Keratinocyte (primary cell): Measurements from ENCODE around the gene AFF2. TPM values are rescaled to one million over a fixed set of nuclear protein-coding genes. Genes with fewer than 3 reads are reported as not detected.

Experiments used
- DNase-seq: peaks from one replicate; pipeline ENCODE4 v3.0.0-alpha.2; 2011; ENCODE audit warnings: low read depth, missing footprints, low spot score
- FAIRE-seq: peaks from 2 replicates; lab custom pipeline; 2011; peaks lifted over from hg19 to GRCh38; lab: Jason Lieb, UNC
- H2AFZ ChIP-seq: 2 replicates; pipeline ENCODE4 v1.6.0; 2012; ENCODE audit warnings: low read length, control low read depth, inconsistent platforms; ENCODE audit not compliant: control insufficient read depth
- H3K27ac ChIP-seq: 2 replicates; pipeline ENCODE4 v1.5.1; 2011; ENCODE audit warnings: low read length; ENCODE audit not compliant: control insufficient read depth, insufficient read depth
- H3K27me3 ChIP-seq: 3 replicates; pipeline ENCODE4 v1.6.0; 2011; ENCODE audit warnings: low read length; ENCODE audit not compliant: control insufficient read depth, insufficient read depth; ENCODE audit errors: extremely low read depth
- H3K36me3 ChIP-seq, 2 experiments: 2 replicates in 1 of 2; 3 replicates in 1 of 2; pipeline ENCODE4 v1.5.1; 2011; ENCODE audit warnings: low read length in 2 of 2, mild to moderate bottlenecking in 1 of 2; ENCODE audit not compliant: control insufficient read depth in 2 of 2, insufficient read depth in 2 of 2; ENCODE audit errors: extremely low read depth in 1 of 2
- H3K4me1 ChIP-seq: 3 replicates; pipeline ENCODE4 v1.5.1; 2011; ENCODE audit warnings: low read length; ENCODE audit not compliant: control insufficient read depth, insufficient read depth; ENCODE audit errors: extremely low read depth
- H3K4me2 ChIP-seq: 3 replicates; pipeline ENCODE4 v1.6.0; 2011; ENCODE audit warnings: low read depth, low read length; ENCODE audit not compliant: control insufficient read depth, insufficient read depth; ENCODE audit errors: extremely low read depth
- H3K4me3 ChIP-seq, 3 experiments: fragments of 200-600 bp in 1 of 3; sonication (generic) in 1 of 3; 2 replicates in 2 of 3; 3 replicates in 1 of 3; pipeline ENCODE4 v1.5.1; 2011 to 2016; ENCODE audit warnings: low read length in 3 of 3, mild to moderate bottlenecking in 3 of 3, control low read depth in 2 of 3, inconsistent platforms in 1 of 3, low read depth in 1 of 3, mixed read lengths in 1 of 3, mixed run types in 1 of 3, moderate library complexity in 1 of 3; ENCODE audit not compliant: control insufficient read depth in 2 of 3, insufficient read depth in 2 of 3; ENCODE audit errors: extremely low read depth in 1 of 3
- H3K79me2 ChIP-seq: 2 replicates; pipeline ENCODE4 v1.6.0; 2012; ENCODE audit warnings: low read length; ENCODE audit not compliant: control insufficient read depth, insufficient read depth
- H3K9ac ChIP-seq: 3 replicates; pipeline ENCODE4 v1.6.0; 2011; ENCODE audit warnings: low read length; ENCODE audit not compliant: control insufficient read depth, insufficient read depth; ENCODE audit errors: extremely low read depth
- H3K9me1 ChIP-seq: 3 replicates; pipeline ENCODE4 v1.6.0; 2011; ENCODE audit warnings: low read length; ENCODE audit not compliant: control insufficient read depth, insufficient read depth; ENCODE audit errors: extremely low read depth
- H3K9me3 ChIP-seq: 2 replicates; pipeline ENCODE4 v1.5.1; 2012; ENCODE audit warnings: low read depth, low read length; ENCODE audit not compliant: control insufficient read depth
- H4K20me1 ChIP-seq: 3 replicates; pipeline ENCODE4 v1.6.0; 2011; ENCODE audit warnings: low read length; ENCODE audit not compliant: control insufficient read depth, insufficient read depth; ENCODE audit errors: extremely low read depth
- CTCF ChIP-seq, 3 experiments: IDR thresholded peaks in 1 of 3; conservative IDR thresholded peaks in 1 of 3; optimal IDR thresholded peaks in 1 of 3; 2 replicates in 2 of 3; 3 replicates in 1 of 3; pipeline versions ENCODE3 to v1.5.1; 2011; ENCODE audit warnings: low read length in 3 of 3, mild to moderate bottlenecking in 3 of 3, moderate library complexity in 2 of 3, control low read depth in 1 of 3, inconsistent platforms in 1 of 3; ENCODE audit not compliant: insufficient read depth in 2 of 3; ENCODE audit errors: extremely low read depth in 1 of 3
- EZH2 ChIP-seq: IDR thresholded peaks from one replicate; pipeline ENCODE4 v1.6.1; 2012; ENCODE audit warnings: inconsistent platforms, mild to moderate bottlenecking, low read length, moderate library complexity
- dilution Hi-C: fragments of 300-500 bp; cut with MboI; formaldehyde crosslinking; loops from one replicate; pipeline ENCODE4 v1.7.0; 2020; ENCODE audit warnings: low sequenced_read_pairs; ENCODE audit not compliant: extremely low pct_ligation_motif_present
- polyA plus RNA-seq, 5 experiments: library from polyadenylated mRNA; depleted of rRNA in 3 of 5; stranded (reverse) in 3 of 5; stranded (forward) in 1 of 5; unstranded in 1 of 5; fragments of >200 nt; gene quantifications; 1 replicate in 1 of 5; 2 replicates in 3 of 5; 3 replicates in 1 of 5; pipeline versions ENCODE4 v1.2.1 to v1.2.3, GENCODE V29; 2011 to 2012; ENCODE audit warnings: missing spikeins in 2 of 5, low read depth in 1 of 5, low replicate concordance in 1 of 5

Gene AFF2
- polyA plus RNA-seq, 1 donor (not counting 4 experiments of a cell fraction or from before 2014, with no cell fraction given): 0.01 TPM

- H3K9me1 ChIP-seq: no peaks in the 10 kb centered on the region
- FAIRE-seq (no peak), DNase-seq (no peak)
- no peak overlapping the region for H3K27ac ChIP-seq
- no peak overlapping the region for H3K4me3 ChIP-seq
- no peak overlapping the region for H2AFZ ChIP-seq
- dilution Hi-C loops: no loop called here
- H3K4me1 ChIP-seq: no peaks in the 10 kb centered on the region
- TF ChIP-seq EZH2: no peak
- TF ChIP-seq CTCF (optimal IDR thresholded peaks at IDR 0.05 in 1 of 3, IDR thresholded peaks at IDR 0.05 in 1 of 3, conservative IDR thresholded peaks at IDR 0.05 in 1 of 3; ENCODE audit: extremely low read depth in 1 of 3, insufficient read depth in 2 of 3, low read length in 3 of 3): peak in 2 of 3 experiments; percentile 46 to 51
- no peaks in the 10 kb centered on the region for H3K79me2 ChIP-seq
- H3K36me3 ChIP-seq: no peaks in the 10 kb centered on the region
- no peaks in the 10 kb centered on the region for H3K27me3 ChIP-seq
- H4K20me1 ChIP-seq: no peaks in the 10 kb centered on the region
- H3K9ac ChIP-seq: no peak overlapping the region
- no peak overlapping the region for H3K4me2 ChIP-seq
- no peaks in the 10 kb centered on the region for H3K9me3 ChIP-seq
Measured at GRCh38 chrX:148530464-148531077, 30.2 kb downstream of the AFF2 start.

GRCh38 chrX:148534291-148534690 is 33.9 kb downstream of the AFF2 start:
- Histone ChIP-seq H3K79me2 (no peaks in the 10 kb centered on the region), H3K27ac (no peak overlapping the region), H3K9me3 (no peaks in the 10 kb centered on the region), H3K4me3 (no peak overlapping the region), H3K27me3 (no peaks in the 10 kb centered on the region), H4K20me1 (no peaks in the 10 kb centered on the region), H3K36me3 (no peaks in the 10 kb centered on the region), H2AFZ (no peak overlapping the region), H3K4me1 (no peaks in the 10 kb centered on the region), H3K9ac (no peak overlapping the region), H3K4me2 (no peak overlapping the region), H3K9me1 (no peaks in the 10 kb centered on the region)
- dilution Hi-C loops: no loop called here
- TF ChIP-seq EZH2 (no peak), CTCF (optimal IDR thresholded peaks at IDR 0.05 in 1 of 3, IDR thresholded peaks at IDR 0.05 in 1 of 3, conservative IDR thresholded peaks at IDR 0.05 in 1 of 3; ENCODE audit: extremely low read depth in 1 of 3, insufficient read depth in 2 of 3, low read length in 3 of 3) (no peak)
- DNase-seq: no peak
- FAIRE-seq: no peak
